Frontal cortex (tissue), 4 donors: ENCODE results near the gene CCL27. TPM values are rescaled to one million over a fixed set of nuclear protein-coding genes. Genes with fewer than 3 reads are reported as not detected.

Experiments used
- DNase-seq, 2 donors: peaks; one replicate each; pipeline ENCODE4 v3.0.0; 2012; ENCODE audit warnings: low spot score in 2 of 2
- FAIRE-seq: peaks from 2 replicates; lab custom pipeline; 2012; peaks lifted over from hg19 to GRCh38; lab: Jason Lieb, UNC
- total RNA-seq: library from RNA; depleted of rRNA; stranded (reverse); fragments of >200 nt; gene quantifications from one replicate; pipeline ENCODE4 v1.2.3, GENCODE V29; 2014
- donor health status: control.
- donor health status: control.
- donor health status: control.

Gene CCL27
- total RNA-seq, 1 donor from 2014 or later, result 0.41 TPM

GRCh38 chr9:34686231-34686630, 23.8 kb upstream of the CCL27 start:
- DNase-seq, result no peak
- FAIRE-seq, result no peak

- DNase-seq (no peak), FAIRE-seq (no peak)
These were observed 23.1 kb upstream of the CCL27 start for GRCh38 chr9:34685591-34685990.

- FAIRE-seq, result no peak
- no peak for DNase-seq
These were observed 22.4 kb upstream of the CCL27 start for GRCh38 chr9:34684816-34685215.

GRCh38 chr9:34684145-34684544, 21.7 kb upstream of the CCL27 start:
- FAIRE-seq (no peak), DNase-seq (no peak)

- FAIRE-seq (no peak), DNase-seq (no peak)
These were observed 13.4 kb upstream of the CCL27 start for GRCh38 chr9:34675869-34676268.

GRCh38 chr9:34675048-34675714, 12.7 kb upstream of the CCL27 start:
- FAIRE-seq (no peak), DNase-seq (peak in 1 of 2 donors; percentile 47)

GRCh38 chr9:34674440-34674839, 12.0 kb upstream of the CCL27 start:
- DNase-seq (no peak), FAIRE-seq (no peak)

- no peak for FAIRE-seq
- DNase-seq, result no peak
These were observed 8.8 kb upstream of the CCL27 start for GRCh38 chr9:34671307-34671706.

GRCh38 chr9:34669809-34670562, 7.5 kb upstream of the CCL27 start:
- no peak for FAIRE-seq
- DNase-seq, result no peak

- FAIRE-seq (no peak), DNase-seq (peak; percentile 85 to 93)
These were observed 3.2 kb upstream of the CCL27 start for GRCh38 chr9:34665381-34666250.

GRCh38 chr9:34665067-34665380, 2.6 kb upstream of the CCL27 start:
- no peak for DNase-seq
- FAIRE-seq, result no peak

- DNase-seq, result peak; percentile 52 to 70
- no peak for FAIRE-seq
These were observed 2.0 kb upstream of the CCL27 start for GRCh38 chr9:34664281-34665066.

GRCh38 chr9:34663303-34663605, 797 bp upstream of the CCL27 start:
- FAIRE-seq (no peak), DNase-seq (no peak)

- FAIRE-seq, result no peak
- no peak for DNase-seq
These were observed 2.7 kb downstream of the CCL27 start for GRCh38 chr9:34659592-34660253.

- DNase-seq (no peak), FAIRE-seq (no peak)
These were observed 4.0 kb downstream of the CCL27 start for GRCh38 chr9:34658461-34658860.

GRCh38 chr9:34656992-34657391, 5.5 kb downstream of the CCL27 start:
- FAIRE-seq, result no peak

GRCh38 chr9:34655394-34655793, 7.1 kb downstream of the CCL27 start:
- DNase-seq, result no peak

More at GRCh38 chr9:34656992-34657391, 5.5 kb downstream of the CCL27 start:
- no peak for DNase-seq

GRCh38 chr9:34654323-34655051, 8.0 kb downstream of the CCL27 start:
- FAIRE-seq (no peak), DNase-seq (peak; percentile 75 to 78)

More at GRCh38 chr9:34655394-34655793, 7.1 kb downstream of the CCL27 start:
- FAIRE-seq, result no peak
